HG03095 (cell line): ENCODE data around the gene GDF7.

Experiments used
- ATAC-seq: cut with Tn5 transposase; IDR thresholded peaks from one replicate; pipeline ENCODE4 v1.9.1; 2021; ENCODE audit warnings: moderate library complexity; ENCODE audit not compliant: unreplicated experiment

The GDF7 gene

DNA sequence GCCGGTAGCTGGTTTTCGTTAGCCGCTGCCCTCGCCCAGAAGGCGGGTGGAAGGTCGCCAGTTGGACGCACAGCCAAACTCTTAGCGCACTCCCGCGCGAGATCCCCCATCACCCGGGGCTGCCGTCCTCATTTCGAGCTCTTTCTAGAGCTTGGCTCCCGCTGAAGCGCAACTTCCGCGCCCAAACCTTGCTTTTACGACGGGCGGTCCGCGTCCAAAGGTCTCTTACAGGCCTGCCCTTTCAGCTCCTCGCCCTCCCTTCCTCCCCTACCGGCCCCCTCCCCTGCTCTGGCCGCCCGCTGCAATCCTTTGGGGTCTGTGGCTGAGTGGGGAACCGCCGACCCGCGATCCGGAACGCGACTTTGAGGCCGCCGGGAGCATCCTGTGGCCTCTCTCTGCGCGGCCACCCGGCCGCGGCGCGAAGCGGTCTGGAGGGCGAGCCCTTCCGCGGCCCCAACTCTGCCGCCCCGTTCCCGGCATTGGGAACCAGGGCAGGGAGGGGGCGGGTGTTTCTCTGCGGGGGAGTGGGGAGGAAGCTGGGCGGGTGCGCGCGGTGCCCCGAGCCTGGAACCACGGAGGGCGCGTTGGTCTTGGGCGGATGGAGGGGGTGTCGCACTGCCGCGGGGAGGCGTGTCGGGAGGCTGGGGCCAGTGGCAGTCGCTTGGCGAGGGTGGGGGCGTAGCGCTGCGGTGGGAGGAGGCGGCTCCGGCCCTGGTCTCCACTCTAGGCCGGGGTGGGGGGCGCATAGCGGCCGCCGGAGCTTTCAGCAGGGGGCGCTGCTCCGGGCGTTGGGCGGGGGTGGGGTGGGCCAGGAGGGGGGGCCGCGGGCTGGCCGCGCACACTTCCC, at the start of gene GDF7:
TSS of gene GDF7 (plus strand) at position 841 of the 847 bp plus-strand sequence. CDS start 96 bp downstream, outside the sequence.
- no peak for ATAC-seq

- ATAC-seq, result no peak
Observed at GRCh38 chr2:20617892-20618467, 49.0 kb upstream of the GDF7 start.

DNA sequence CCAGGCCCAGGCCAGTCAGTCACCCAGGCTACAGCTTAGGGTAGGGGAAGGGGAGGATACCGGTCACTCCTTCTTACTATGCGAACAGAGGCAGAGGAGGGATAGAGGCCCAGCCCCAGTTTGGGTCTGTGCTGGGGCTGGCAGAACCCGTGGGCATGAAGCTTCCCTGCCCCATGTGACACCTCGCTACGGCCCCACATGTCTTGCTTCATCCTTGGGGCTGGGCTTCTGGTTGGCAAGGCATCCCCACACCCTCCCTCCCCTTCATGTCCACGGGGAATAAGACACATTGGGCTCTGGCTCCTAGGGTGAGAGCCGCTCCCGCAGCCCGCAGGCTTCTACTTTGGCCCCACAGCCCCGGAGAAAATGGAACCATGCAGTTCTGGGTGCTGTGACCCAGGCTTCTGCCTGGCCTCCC, 48.5 kb upstream of the GDF7 start:
- ATAC-seq, result no peak

DNA sequence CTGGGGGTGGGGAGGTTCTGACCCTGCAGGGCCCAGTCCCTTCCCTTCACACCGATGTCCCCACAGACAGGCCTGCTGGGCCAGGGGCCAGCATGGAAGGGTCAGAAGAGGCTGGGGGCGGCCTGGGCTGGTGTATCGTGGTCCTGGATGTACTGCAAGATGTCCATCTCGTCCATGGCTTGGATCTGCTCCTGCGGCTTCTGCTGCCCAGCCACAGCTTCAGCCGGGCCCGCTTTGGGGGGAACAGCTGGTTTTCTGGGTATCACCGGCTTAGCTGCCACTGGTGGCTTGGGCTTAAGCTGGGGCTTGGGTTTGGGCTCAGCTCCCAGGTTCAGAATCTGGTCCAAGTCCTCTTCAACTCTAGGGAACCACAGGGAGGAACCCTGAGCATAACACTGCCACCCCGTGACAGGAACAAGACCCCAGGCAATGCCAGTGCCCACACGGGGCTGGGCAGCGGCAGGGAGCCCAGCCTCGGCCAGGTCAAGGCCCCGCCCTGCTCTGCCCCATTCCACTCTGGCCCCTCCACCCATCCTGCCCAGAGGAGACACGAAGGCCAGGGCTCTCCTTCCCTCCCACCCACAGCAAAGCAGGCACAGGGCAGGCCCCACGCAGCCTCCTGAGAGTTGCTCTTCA, 47.9 kb upstream of the GDF7 start:
- no peak for ATAC-seq

- no peak for ATAC-seq
Observed at GRCh38 chr2:20619624-20620024, 47.3 kb upstream of the GDF7 start.

DNA sequence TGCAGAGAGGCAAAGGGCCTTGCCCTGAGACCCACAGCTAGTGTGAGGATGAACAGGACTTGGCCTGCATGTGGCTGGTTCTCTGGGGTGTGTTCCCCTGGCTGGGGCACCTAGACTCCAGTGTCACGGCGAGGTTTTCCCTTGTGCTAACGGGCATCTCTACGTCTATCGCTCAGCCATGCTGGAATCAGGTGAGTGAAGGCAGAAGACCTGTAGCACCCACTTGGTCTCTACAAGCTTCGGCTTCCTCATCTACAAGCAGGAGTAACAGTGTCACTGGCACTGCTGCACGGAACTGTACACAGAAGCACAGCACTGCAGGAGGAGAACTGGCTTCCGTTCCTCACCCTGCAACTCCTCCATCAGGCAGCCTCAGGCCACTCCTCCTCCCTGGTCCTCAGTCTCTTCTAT, 46.7 kb upstream of the GDF7 start:
- ATAC-seq, result no peak

- no peak for ATAC-seq
Observed at GRCh38 chr2:20620696-20621365, 46.1 kb upstream of the GDF7 start.

DNA sequence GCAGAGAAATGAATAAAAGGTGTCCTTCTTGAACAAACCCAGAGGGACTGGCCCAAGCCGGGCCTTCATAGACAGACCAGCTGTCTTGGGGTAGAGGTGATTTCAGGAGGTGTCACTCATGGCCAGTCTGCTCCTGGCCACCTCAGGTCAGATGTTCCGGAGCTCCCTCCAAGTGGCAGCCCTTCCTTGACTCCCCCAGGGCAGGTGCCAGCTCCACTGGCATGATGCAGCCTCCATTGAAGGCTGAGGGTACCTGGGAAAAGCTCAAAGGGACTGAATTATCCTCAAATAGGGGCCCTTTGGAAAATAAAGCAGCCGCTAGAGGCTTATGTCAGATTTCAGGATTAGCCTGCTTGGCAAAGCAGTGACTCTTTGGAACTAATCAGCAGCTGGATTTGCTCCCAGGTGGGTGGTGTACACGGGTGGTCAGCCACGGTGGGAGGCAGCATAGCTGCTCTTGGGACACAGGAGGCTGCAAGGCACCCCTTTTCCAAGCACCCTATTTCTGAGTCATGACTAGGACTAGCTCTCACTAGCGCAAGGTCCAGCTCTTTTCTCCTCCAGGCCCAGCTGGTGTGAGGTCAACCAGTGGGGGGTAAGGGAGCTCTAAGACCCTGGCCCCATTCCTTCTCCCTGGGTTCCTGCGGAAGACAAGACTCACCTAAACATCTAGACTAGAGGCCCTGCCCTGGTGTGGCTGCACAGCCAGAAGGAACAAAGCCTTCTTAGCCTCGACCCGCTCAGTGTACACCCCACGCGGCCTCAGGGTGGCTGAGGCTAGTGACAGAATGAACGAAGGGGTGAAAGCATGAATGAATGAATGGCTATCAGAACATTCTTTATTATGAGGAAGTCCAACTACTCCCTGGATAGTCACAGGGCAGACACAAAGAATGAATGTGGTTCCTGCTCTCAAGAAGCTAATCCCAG, 45.3 kb upstream of the GDF7 start:
- ATAC-seq, result no peak

- ATAC-seq, result no peak
Observed at GRCh38 chr2:20622296-20622686, 44.7 kb upstream of the GDF7 start.

DNA sequence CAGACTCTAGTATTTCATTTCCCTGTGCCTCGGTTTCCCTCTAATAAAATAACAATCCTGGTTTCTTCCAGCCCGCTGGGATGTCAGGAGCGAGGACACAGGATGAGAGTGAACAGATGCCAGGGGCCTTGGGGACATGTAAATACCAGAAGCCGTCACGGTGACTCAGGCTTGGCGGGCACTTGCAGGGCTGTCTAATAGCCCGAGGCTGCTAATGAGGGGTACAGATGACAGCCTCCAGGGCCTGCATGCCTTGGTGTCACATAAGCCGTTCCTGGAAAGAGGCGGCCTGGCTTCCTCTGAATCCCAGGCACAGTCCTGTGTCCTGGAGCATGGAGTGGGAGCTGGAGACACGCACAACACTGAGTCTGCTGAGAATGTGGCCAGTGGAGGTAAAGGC, 44.2 kb upstream of the GDF7 start:
- ATAC-seq, result no peak

- ATAC-seq, result no peak
Observed at GRCh38 chr2:20623241-20623640, 43.7 kb upstream of the GDF7 start.

DNA sequence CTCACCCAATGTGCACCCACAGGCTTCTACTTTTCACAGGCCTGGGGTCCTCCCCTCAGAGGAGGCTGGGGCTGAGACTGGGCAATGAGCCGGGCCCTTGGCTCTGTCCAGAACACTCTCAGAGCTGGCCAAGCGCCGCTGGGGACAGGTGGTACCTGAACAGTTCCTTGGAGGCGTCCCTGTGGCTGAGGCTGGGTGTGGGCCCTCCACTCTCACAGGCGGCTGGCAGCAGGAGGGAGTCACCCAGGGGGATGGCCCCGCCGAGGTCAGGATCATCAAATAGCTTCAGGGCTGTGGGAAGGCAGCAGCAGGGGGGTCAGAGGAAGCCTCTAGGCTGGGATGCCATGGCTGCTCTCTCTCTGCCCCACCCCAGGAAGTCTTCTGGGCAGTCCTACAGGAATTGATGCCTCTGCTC, 43.2 kb upstream of the GDF7 start:
- ATAC-seq, result no peak

DNA sequence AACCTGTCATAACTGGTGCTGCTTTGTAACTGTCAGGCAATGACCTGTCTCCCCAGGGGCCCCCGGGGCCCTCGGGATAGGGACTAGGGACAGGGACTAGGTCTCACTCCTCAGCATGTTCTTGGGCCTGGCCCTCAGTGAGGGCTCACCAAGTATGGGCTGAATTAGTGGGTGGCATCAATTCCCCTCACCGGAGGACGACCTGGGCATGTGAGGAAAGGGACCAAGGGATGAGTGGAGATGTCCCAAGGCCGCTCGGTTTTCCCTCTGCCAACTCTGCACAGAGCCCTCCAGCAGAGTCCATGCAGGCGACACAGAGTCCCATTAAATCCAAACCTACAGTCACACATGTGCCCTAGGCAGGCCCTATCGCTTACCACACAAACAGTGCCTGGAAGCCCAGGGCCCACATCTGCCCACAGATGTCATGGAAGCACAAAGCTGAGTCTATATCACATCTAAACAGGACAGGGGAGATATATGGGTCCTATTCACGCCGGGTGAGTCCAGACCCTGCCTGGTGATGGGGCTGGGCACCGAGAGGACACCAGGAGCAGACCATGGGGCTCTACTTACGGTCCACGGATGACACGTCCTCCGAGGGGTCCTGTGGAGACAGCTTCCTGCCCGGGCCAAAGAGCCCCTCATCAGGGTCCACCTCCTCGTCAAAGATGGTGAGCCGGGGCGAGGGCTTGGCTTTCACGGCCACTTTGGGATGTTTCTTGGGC, 42.6 kb upstream of the GDF7 start:
- no peak for ATAC-seq

DNA sequence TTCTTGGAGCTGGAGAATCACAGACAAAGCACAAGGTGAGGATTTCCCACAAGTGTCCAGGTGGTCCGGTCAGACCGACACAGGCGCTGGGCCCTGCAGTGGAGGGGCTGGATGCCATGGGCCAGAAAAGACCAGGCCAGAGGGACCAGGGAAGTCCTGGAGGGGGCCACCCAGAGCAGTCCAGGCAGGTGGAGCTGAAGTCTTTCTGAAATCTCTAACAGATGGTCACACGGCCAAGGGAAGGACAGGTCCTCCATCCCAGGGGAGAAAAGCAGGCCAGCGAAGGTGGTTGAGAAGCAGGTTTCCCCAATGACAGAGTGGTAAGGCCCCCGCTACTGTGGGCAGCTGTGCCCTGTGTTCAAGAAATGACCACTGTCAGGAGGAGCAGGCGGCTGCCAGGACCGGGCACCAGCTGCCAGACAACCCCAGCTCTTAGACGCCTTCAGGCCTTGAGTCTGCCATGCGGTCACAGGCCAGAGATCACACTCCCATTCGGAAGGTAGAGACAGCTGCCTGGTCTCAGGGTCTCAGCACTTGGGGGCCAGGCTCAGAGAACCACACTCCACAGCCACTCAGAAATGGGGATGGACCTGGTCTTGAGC, 42.0 kb upstream of the GDF7 start:
- ATAC-seq, result no peak

GRCh38 chr2:20625491-20626391, 41.2 kb upstream of the GDF7 start:
- ATAC-seq, result no peak

- ATAC-seq, result no peak
Observed at GRCh38 chr2:20626392-20626697, 40.6 kb upstream of the GDF7 start.

DNA sequence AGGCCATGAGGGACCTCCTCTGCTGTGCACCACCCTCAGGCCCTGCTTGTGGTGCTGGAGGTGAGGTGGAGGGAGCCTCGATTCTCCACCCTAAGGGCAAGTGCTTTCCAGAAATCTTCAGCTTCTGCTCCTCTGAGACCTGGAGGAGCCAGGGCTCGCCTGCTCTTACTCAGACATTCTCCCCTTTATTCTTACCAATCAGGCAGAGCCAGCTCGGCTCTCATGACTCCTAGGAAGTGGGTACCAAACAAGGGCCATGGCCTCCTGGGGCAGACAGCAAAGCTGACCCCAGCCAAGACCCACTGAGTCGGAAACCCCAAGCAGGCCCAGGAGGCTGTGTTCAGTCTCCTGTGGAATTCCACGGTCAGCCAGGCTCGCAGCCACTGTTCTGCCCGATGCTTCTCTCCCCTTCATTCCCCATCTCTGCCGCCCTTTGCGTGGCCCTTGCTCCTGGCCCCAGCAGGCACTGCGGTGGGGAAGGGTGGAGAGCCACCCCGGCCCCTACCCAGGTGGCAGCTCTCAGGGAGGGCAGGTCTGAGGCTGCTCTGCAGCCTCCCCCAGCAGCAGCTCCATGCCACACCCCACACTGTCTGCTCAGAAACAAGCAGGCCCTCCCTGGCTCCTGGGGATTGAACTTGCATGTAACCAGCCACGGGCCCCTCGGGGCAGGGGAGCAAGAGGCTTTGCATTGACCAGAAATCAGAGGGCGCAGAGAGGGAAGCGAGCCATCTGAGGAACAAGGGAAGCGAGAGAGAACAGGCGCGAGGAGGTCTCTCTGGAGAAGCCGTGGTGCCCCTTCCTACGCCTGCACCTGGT, 40.0 kb upstream of the GDF7 start:
- ATAC-seq, result no peak
